SK-N-SH (cell line): Measurements from ENCODE around the gene AKR1E2. TPM values are rescaled to one million over a fixed set of nuclear protein-coding genes. Genes with fewer than 3 reads are reported as not detected.

Experiments
- CTCF ChIA-PET: fragments of 300-600, 350-600 bp; formaldehyde crosslinking; extraction: SDS; loops from one replicate; lab custom pipeline; 2021; lab: Yijun Ruan, JAX
- POLR2A ChIA-PET: fragments of 350-600 bp; sonication (Branson Sonifier 250); formaldehyde crosslinking; extraction: SDS; loops from one replicate; lab custom pipeline; 2020; ENCODE audit warnings: antibody characterized with exemption, inconsistent platforms; lab: Yijun Ruan, JAX
- DNase-seq: peaks from one replicate; pipeline ENCODE4 v3.0.0; 2012
- H2AFZ ChIP-seq: fragments of 200-600 bp; sonication (generic); 2 replicates; pipeline ENCODE4 v1.8.1; 2016; ENCODE audit warnings: antibody characterized with exemption, mild to moderate bottlenecking, low read depth
- H3F3A ChIP-seq: fragments of 200-600 bp; sonication (generic); replicated peaks from 2 replicates; pipeline ENCODE3; 2016; ENCODE audit warnings: antibody characterized with exemption, mild to moderate bottlenecking; ENCODE audit not compliant: insufficient read depth
- H3K27ac ChIP-seq, 2 experiments: fragments of 200-500 bp in 1 of 2; fragments of 200-600 bp in 1 of 2; sonication (Bioruptor generic) in 1 of 2; sonication (generic), shearing (Covaris generic) in 1 of 2; 2 replicates each; pipeline versions ENCODE4 v1.5.1 to v1.6.1; 2014 to 2016; ENCODE audit warnings: low read depth in 2 of 2, inconsistent platforms in 1 of 2, low read length in 1 of 2, mild to moderate bottlenecking in 1 of 2, mixed read lengths in 1 of 2
- H3K27me3 ChIP-seq: fragments of 200-600 bp; sonication (generic), shearing (Covaris generic); 2 replicates; pipeline ENCODE4 v1.6.1; 2016; ENCODE audit warnings: mixed run types; ENCODE audit not compliant: insufficient read depth
- H3K36me3 ChIP-seq, 2 experiments: fragments of 200-500 bp in 1 of 2; fragments of 200-600 bp in 1 of 2; sonication (Bioruptor generic) in 1 of 2; sonication (generic) in 1 of 2; replicated peaks in 1 of 2; 2 replicates each; pipeline versions ENCODE3 to v1.5.1; 2014 to 2016; ENCODE audit warnings: low read length in 1 of 2, mild to moderate bottlenecking in 1 of 2; ENCODE audit not compliant: insufficient read depth in 2 of 2, control insufficient read depth in 1 of 2
- H3K4me1 ChIP-seq, 2 experiments: fragments of 200-500 bp in 1 of 2; fragments of 200-600 bp in 1 of 2; sonication (Bioruptor generic) in 1 of 2; sonication (generic), shearing (Covaris generic) in 1 of 2; 2 replicates each; pipeline versions ENCODE4 v1.5.1 to v1.6.1; 2014 to 2016; ENCODE audit warnings: low read depth in 1 of 2, low read length in 1 of 2, mixed run types in 1 of 2; ENCODE audit not compliant: insufficient read depth in 2 of 2, control insufficient read depth in 1 of 2
- H3K4me2 ChIP-seq: fragments of 200-600 bp; sonication (generic), shearing (Covaris generic); 2 replicates; pipeline ENCODE4 v1.6.1; 2017; ENCODE audit warnings: mixed run types
- H3K4me3 ChIP-seq, 2 experiments: fragments of 200-500 bp in 1 of 2; fragments of 200-600 bp in 1 of 2; sonication (Bioruptor generic) in 1 of 2; sonication (generic), shearing (Covaris generic) in 1 of 2; 2 replicates each; pipeline versions ENCODE4 v1.5.1 to v1.8.1; 2014 to 2016; ENCODE audit warnings: low read depth in 2 of 2, inconsistent platforms in 1 of 2, low read length in 1 of 2, mild to moderate bottlenecking in 1 of 2, mixed read lengths in 1 of 2, moderate library complexity in 1 of 2
- H3K79me2 ChIP-seq: fragments of 200-600 bp; sonication (generic); 2 replicates; pipeline ENCODE4 v1.8.1; 2017; ENCODE audit warnings: mild to moderate bottlenecking; ENCODE audit not compliant: insufficient read depth
- H3K9ac ChIP-seq: fragments of 200-600 bp; sonication (generic); 2 replicates; pipeline ENCODE4 v1.6.1; 2017; ENCODE audit warnings: mixed run types
- H3K9me2 ChIP-seq: fragments of 200-600 bp; sonication (generic); 2 replicates; pipeline ENCODE4 v1.6.1; 2017; ENCODE audit warnings: mixed run types
- H3K9me3 ChIP-seq: fragments of 200-600 bp; sonication (generic); 2 replicates; pipeline ENCODE4 v1.6.1; 2017; ENCODE audit warnings: mixed run types, mild to moderate bottlenecking, moderate library complexity
- H4K20me1 ChIP-seq: fragments of 200-600 bp; sonication (generic); 2 replicates; pipeline ENCODE4 v1.6.1; 2017; ENCODE audit warnings: mild to moderate bottlenecking, mixed run types; ENCODE audit not compliant: insufficient read depth
- EZH2phosphoT487 ChIP-seq: fragments of 200-600 bp; sonication (generic); IDR thresholded peaks from 2 replicates; pipeline ENCODE4 v1.6.1; 2017; ENCODE audit warnings: low read depth, mixed run types, mild to moderate bottlenecking, antibody characterized with exemption, moderate library complexity, borderline replicate concordance
- IRF3 ChIP-seq: fragments of 150-350 bp; IDR thresholded peaks from 2 replicates; pipeline ENCODE4 v1.6.1; 2016; ENCODE audit warnings: mild to moderate bottlenecking, low read depth, low read length
- RXRA ChIP-seq: IDR thresholded peaks from 2 replicates; pipeline ENCODE4 v1.4.0; 2012; ENCODE audit warnings: low read depth, mild to moderate bottlenecking, borderline replicate concordance
- TAF1 ChIP-seq: IDR thresholded peaks from 2 replicates; pipeline ENCODE4 v1.6.1; 2012; ENCODE audit warnings: low read depth, mild to moderate bottlenecking, low read length, moderate library complexity, borderline replicate concordance
- TEAD4 ChIP-seq: IDR thresholded peaks from 2 replicates; pipeline ENCODE4 v1.4.0; 2012; ENCODE audit warnings: mild to moderate bottlenecking, borderline replicate concordance; ENCODE audit not compliant: insufficient read depth
- USF1 ChIP-seq: IDR thresholded peaks from 2 replicates; pipeline ENCODE4 v1.4.0; 2012; ENCODE audit warnings: low read depth, borderline replicate concordance
- YY1 ChIP-seq: IDR thresholded peaks from 2 replicates; pipeline ENCODE4 v1.4.0; 2012; ENCODE audit warnings: low read depth, mild to moderate bottlenecking
- ZBTB33 ChIP-seq: IDR thresholded peaks from 2 replicates; pipeline ENCODE4 v1.4.0; 2012; ENCODE audit warnings: low read depth, borderline replicate concordance
- WGBS: methylation state at CpG from one replicate; pipeline ENCODE4 v1.1.6; 2017; ENCODE audit warnings: low lambda C conversion rate; 5-methylcytosine and 5-hydroxymethylcytosine counted together
- polyA plus RNA-seq, 3 experiments: library from polyadenylated mRNA; depleted of rRNA; stranded (reverse); fragments of >200 nt; gene quantifications; 2 replicates each; pipeline ENCODE4 v1.2.3, GENCODE V29; 2012

Gene AKR1E2
- polyA plus RNA-seq, 1 of the 3 experiments (the other 2 are of a cell fraction): 5.8 TPM

GRCh38 chr10:4819067-4819466 lies 6.9 kb upstream of the AKR1E2 start:
- H3K36me3 ChIP-seq: no peaks in the 10 kb centered on the region
- DNase-seq: no peak
- no peak for TF ChIP-seq ZBTB33
- no peak for TF ChIP-seq YY1
- TF ChIP-seq TAF1: no peak
- no peak for TF ChIP-seq EZH2phosphoT487
- TF ChIP-seq RXRA: no peak
- H3K79me2 ChIP-seq: no peaks in the 10 kb centered on the region
- no peak overlapping the region for H2AFZ ChIP-seq
- no peaks in the 10 kb centered on the region for H3K9me2 ChIP-seq
- no peak overlapping the region for H3K9ac ChIP-seq
- H3K27ac ChIP-seq: no peak overlapping the region
- no peaks in the 10 kb centered on the region for H3K4me1 ChIP-seq
- no peaks in the 10 kb centered on the region for H3K27me3 ChIP-seq
- WGBS: 60% methylated on average over 2 of the region's 2 CpGs
- no peak overlapping the region for H3K4me3 ChIP-seq
- H3F3A ChIP-seq: peaks cover 16% of the 10 kb centered on the region
- ChIA-PET CTCF (interaction anchor here (0.6 to 2.7 kb wide), 2 partner anchors 30 to 775 kb away, joined by 3 to 9 read pairs; no protein-coding TSS in a partner anchor), POLR2A (no interaction called here)
- H3K9me3 ChIP-seq: no peaks in the 10 kb centered on the region; the same call in 1 of the 2 replicates
- no peaks in the 10 kb centered on the region for H4K20me1 ChIP-seq
- no peak overlapping the region for H3K4me2 ChIP-seq

- H3K9me3 ChIP-seq: no peaks in the 10 kb centered on the region; the same call in 1 of the 2 replicates
- no peaks in the 10 kb centered on the region for H3K27me3 ChIP-seq
- H3K4me1 ChIP-seq: no peaks in the 10 kb centered on the region
- H3K9me2 ChIP-seq: no peaks in the 10 kb centered on the region
- H3F3A ChIP-seq: peaks cover 10% of the 10 kb centered on the region
- no peaks in the 10 kb centered on the region for H3K36me3 ChIP-seq
- no peaks in the 10 kb centered on the region for H4K20me1 ChIP-seq
- no peak overlapping the region for H3K4me2 ChIP-seq
- H2AFZ ChIP-seq: no peak overlapping the region
- POLR2A ChIA-PET: no interaction called here
- no peak overlapping the region for H3K27ac ChIP-seq
- CTCF ChIA-PET: interaction anchor here (0.6 to 2.7 kb wide), 3 partner anchors 20 to 775 kb away, joined by 3 to 9 read pairs (median 3); no protein-coding TSS in a partner anchor
- TF ChIP-seq TAF1: no peak
- no peak for TF ChIP-seq USF1
- no peak for TF ChIP-seq IRF3
- TF ChIP-seq TEAD4: no peak
- H3K4me3 ChIP-seq: no peak overlapping the region
- DNase-seq: no peak
- H3K9ac ChIP-seq: no peak overlapping the region
- 54% methylated on average over 7 of the region's 7 CpGs for WGBS
- no peaks in the 10 kb centered on the region for H3K79me2 ChIP-seq
These were observed 6.3 kb upstream of the AKR1E2 start for GRCh38 chr10:4819707-4820106.
